Measurements from ENCODE around the gene FILIP1.
"Not testable (repeated sequence)": the region's sequence is repeated elsewhere in the genome, so short reads cannot be mapped to it uniquely, and the experiment has no call there.

Gene FILIP1

DNA sequence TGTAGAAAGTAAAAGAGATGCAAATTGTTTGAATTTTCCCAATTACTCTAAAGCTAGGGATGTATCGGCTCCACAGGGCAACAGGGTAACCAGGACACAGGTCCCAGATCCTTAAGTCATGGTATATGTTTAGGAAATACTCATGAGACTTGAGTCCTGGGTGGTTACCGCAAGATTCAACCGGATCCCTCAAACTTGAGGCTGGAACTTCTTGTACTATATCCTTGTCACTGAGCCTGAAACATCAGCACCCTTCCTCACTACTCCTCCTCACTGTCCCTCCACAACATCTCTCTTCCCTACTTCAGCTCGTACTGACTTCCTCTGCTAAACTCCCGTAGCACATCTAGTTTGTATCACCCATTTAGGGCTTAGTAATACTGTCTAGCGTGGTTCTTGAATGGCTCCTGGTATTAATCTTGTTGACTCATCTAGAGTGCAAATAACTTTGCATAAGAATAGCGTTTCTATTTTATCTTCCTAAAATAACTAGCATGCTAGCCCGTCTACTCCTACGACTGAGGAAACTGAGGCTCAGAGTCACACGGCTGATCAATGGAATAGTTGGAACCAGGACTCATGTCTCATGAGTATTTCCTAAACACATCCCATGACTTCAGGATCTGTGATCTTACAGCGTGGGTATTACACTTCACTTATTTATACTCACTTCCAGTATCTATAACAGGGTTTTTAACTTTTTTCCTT, 72.1 kb downstream of the FILIP1 start:
- DNase-seq (ENCODE audit: low spot score): no peak

DNA sequence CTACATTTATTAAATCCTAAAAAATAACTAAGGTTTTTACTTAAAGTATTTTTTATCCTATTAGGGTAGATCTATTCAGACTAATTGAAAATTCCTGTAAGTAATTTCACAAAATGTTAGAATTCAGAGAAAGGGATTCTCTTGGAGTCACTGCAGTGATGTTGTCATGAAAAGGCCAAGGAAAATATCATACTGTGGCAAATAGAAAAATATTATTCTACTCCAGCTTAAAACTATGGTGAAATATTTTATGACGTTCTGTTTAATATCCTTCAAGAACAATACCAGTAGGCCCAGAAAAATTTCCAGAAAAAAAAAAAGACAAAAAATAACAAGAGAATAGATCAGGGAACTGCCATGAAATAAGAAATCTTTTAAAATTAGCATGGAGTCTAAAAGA, 73.6 kb downstream of the FILIP1 start:
- no peak for DNase-seq (ENCODE audit: low spot score)

DNA sequence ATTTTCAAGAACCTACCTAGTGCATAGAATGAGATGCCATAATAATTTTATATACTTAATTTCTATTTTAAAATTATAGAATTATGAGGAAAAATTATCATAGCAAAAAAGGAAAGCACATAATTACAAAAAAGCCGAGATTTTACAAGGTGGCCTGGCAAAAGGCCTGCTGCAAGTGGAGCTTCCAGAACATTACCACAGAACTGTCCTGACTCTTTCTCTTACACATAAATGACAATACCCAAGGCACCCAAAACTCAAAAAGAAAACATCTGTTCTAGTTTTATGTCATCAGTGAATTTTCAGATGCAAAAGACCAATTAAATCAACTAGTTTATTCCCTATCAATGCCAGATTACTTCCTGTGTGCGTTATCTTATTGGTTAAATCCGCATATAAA, 74.2 kb downstream of the FILIP1 start:
- no peak for DNase-seq (ENCODE audit: low spot score)

DNA sequence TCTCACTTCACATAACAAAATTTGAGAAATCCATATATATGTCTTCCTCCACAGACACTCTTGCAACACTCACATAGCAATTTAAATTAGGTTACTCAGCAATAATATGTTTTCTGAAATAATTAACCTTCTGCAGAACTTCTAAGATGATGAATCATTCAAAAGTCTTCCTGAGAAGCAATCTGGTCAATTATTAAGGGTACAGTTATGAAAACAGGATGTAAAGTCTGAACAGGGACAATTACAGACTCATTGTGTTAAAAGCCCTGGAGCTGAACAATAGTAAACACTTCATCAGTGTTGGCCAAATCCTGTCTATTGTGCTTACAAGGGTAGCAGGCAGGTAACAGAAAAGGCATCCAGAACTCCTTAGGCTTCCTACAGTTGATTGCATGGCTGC, 75.4 kb downstream of the FILIP1 start:
- DNase-seq (ENCODE audit: low spot score): no peak

DNA sequence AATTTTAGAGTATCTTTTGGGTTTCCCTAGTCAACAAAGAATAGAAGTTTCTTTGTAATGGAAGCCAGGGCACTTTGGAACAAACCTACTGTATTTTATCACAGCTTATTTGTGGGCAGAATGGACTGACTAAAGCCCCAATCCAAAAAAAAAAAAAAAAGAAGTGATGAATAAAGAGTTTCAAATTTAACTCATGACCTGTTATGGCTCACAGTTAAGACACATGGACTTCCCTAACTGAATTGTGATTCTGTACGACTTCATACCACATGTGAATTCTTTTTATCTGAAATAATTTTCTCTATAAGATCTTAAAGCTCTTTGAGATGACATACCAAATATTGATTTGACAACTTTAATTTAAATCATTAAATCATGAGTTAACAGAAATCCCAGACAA, 77.2 kb downstream of the FILIP1 start:
- no peak for DNase-seq (ENCODE audit: low spot score)

DNA sequence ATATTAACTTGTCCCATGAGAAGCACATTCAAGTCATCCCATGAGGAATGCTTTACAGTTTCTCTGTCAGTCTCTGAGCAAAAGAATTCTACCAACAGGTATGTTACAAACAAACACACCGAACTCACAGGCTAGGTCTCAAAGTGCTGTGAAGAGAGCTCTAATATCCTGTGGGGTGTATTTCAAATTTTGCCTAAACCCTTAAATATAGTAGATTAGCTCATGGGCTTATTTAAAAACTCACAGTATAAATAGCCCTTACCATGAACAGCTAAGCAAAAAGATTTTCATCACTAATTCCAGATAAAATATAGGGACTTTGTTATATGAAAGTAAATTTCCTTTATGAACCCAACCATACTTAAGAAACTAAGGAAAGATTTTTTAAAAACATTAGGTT, 77.8 kb downstream of the FILIP1 start:
- no peak for DNase-seq (ENCODE audit: low spot score)

DNA sequence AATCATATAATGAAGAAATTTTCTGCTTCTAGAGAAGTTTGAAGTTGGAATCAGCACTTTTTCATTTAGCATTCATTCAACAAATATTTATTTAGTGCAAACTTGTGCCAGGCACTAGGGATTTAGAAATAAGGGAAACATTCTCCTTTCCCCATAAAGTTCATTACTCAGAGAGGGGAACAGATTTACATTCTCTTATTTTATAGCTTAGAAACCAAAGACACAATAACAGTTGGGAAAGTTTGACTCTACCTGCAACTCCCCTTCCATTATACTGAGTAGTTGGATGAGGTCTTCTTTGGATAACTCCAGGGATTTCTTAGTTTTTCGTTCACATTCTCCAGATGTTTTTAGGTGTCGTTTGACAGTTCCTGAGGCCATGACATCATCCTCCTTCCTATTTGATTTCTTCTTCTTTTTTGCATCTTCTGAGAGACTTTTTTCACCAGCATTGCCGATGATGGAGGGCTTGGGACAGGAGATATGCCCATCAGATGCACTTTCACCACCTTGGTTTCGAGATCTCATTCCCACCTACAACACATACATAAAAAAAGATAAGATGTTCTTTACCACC, 79.1 kb downstream of the FILIP1 start:
- DNase-seq (ENCODE audit: low spot score): no peak

DNA sequence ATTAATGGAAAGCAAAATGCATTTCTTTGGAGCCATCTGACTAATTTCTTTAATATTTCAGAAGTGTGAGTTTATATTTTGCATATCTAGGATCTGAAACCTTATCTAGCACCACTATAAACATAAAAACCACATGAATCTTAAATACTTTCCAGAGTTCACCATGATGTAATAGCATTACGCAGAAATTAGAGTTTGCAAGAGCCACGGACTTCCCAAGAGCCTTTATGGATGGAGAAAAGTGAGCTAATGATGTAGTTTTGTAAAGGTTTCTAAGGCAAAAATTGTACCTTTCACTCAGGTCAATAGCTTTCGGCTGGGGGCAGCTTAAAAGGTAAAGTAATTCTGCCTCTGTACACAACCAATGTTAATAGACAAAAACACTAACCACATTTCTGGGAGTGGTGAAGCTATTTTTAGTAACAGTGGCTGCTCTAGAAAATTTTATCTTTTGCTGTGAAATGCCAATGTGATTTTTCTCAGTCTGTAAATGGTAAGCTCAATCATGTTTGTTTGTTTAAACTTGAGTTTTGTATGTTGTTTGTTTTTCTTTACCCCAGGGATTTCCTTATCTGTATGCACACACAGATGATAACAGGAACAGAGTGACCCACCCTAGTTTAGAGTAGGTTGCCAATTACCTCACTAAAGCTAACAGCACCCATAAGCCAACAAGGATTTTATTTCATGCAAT, 80.5 kb downstream of the FILIP1 start:
- peak; percentile 22 for DNase-seq (ENCODE audit: low spot score)

DNA sequence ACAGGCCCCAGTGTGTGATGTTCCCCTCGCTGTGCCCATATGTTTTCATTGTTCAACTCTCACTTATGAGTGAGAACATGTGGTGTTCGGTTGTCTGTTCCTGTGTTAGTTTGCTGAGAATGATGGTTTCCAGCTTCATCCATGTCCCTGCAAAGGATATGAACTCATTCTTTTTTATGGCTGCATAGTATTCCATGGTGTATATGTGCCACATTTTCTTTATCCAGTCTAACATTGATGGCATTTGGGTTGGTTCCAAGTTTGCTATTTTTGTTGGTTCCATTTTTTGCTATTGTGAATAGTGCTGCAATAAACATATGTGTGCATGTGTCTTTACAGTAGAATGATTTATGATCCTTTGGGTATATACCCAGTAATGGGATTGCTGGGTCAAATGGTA, 83.0 kb downstream of the FILIP1 start:
- not testable (repeated sequence) for DNase-seq (ENCODE audit: low spot score)

DNA sequence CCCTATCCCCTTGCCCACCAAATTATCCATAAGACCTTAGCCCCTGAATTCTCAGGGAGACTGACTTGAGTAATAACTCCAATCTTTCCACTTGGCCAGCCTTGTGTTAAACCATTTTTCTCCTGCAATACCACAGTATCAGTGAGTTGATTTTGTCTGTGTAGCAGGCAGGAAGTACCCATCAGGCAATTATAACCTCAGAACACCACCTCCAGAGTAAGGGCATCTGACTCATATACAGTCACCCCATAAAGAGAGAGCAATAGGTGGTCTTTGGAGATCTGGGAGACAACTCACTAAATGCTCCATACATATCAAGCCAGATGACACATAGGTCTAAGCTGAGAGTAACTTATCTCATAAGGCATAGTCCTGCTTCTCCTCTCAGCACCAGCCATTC, 83.7 kb downstream of the FILIP1 start:
- no peak for DNase-seq (ENCODE audit: low spot score)

DNA sequence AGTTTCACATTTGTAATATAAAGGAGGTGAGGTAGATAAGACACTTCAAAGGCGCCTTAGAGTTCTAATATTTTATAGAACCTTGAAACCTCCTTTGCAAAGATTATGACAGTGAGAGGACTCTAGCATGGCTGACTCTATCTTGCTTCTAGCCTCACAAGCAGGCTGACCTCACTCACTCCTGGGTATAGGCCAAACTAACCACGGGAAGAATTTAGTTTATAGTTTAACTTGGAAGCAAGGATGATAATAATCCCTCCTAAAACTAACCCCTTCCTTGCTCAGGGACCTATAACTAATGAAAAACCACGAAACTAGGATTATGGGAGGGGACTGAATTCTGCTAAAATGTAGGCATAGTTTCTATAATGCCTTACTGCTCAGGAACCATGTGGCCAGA, 84.3 kb downstream of the FILIP1 start:
- no peak for DNase-seq (ENCODE audit: low spot score)

DNA sequence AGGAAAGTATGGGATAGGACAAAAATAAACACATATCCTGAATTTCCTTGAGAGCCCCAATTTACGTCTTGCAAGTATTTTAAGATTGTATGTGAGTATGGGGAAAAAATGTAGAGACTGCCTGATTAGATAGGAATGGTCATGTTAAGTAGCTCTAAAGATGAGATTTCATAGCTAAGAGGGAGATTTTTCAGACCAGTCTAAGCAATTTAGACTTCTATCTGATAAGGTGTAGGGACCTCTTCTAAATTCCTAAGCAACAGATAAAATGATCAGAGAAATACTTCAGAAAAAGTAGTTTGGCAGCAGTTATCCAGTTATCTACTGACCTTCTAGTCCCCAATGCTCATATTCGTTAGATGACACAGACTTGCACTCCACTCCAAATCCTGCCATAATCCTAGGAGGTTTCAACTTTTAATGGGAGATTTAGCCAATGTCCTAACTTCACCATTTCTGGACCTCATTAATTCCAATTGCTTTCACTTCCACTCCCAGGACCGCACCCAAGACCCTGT, 90.0 kb downstream of the FILIP1 start:
- DNase-seq (ENCODE audit: low spot score): no peak

DNA sequence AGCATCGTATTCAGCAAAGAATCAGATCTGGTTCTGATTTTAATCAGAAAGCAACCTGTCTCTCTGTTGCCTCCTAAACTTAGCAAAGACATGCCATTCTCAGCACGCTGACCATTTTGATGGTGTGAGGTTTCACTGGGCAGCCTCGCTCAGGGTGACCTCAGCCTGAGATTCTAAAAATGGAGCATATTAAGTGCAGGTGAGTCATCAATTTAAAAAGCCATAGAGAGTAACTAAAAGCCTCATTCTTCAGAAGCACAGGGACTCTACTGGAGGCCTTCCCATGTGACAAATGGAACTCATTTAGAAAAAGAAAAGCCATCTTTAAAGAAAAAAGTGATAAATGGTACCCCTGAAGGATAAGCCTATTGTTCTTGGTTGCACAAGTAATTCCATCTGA, 91.3 kb downstream of the FILIP1 start:
- DNase-seq (ENCODE audit: low spot score): no peak

DNA sequence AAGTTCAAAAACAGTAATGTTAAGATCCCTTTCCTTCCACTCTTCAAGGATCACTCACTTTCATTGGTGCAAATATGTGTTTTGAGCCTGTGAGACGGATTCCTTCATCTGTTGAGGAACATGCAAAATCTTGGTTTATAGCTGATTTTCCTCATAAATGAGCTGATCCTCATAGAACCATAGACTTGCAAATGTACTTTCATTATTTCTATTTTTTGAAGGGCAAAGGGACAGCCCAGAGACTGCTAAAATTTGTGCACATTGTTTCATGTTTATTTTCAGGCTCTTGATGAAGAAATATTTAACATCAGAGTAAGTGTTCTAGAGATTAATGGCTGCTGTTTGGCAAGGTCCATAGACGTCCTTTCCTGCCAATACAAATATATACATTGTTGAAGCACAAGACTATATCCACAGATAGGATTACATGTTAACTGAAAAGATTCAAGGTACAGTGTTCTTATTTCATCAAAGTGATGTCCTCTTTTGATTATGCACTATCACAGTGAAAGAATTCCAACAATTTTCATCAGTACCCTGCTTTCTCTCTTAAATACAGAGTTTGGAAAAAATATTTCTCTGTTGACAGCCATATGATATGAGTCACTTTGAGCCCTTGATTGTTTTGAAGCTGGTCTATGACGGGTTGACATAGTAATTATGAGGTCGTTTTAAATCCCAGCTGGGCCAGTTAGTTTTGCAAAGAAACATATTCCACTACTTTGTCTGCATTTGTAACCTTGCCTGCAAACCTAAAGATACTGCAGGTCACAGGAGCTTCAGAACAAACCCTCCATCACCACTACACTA, 95.7 kb downstream of the FILIP1 start:
- no peak for DNase-seq (ENCODE audit: low spot score)

DNA sequence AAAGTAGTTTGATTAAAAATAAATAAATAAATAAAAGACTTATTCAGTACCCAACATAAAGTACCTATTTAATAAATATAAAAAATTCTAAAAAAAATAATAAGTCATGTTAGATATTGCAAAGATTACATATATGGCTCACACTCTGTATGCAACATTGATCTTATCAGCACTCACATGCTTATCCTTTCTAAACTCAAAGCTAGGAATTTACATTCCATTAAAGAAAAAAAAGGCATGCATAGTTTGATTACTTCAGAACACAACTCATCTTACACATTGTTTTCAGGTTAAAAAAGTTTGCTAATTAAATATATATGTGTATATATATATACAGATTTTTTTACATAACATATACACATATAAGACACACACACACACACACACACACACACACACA, 96.4 kb downstream of the FILIP1 start:
- DNase-seq (ENCODE audit: low spot score): no peak

DNA sequence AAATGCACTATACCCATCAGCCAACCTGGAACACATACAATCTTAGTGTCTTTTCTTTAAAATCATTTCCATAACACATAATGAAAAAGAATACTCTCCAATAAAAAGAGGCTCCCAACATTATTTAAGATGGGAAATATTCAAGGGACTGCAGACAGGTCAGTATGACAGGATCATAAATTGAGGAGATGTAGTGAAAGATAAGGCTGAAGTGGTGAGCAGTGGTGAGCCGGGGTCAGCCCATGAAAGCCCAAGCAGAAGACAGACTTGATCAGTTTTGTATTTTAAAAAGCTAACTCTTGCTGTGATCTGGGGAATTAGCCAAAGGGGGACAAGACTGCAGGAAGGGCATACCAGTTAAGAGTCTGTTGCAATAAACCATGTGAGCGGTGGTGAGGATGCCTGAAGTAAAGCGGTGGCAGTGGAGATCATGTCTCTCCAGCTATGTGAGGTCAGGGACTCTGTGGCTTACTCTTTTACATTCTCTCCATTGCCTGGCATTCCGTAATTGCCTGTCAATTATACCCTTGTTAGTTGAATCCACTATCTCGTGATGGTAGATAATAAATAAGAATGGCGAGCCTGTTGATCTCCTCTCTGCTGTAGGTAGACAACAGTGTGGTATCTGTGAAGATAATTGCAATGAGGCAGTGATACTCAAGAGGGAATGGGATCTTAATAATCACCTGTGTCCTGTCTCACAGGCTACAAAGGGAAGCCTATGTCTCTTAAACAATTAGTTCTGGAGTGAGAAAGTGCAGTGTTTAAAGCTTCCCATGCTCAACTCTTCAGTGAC, 97.4 kb downstream of the FILIP1 start:
- DNase-seq (ENCODE audit: low spot score): no peak

DNA sequence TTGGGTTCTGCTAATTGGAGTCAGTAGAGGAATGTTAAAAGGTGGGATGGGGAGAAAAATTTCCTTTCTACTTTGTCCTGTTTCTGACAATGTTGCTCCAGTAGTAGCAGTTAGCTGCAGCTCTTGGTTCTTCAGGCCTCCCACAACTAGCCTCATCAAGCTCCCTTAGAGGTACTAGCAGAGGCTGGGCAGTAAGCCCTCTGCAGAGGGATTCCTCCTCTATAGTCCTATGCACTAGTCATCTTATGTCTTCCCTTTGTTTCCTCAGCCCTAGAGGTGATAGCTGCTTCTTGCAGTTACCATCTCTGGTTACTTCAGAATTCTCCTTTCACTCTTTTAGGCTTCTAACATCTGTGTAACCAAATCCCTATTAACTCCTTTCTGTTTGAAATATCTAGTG, 99.8 kb downstream of the FILIP1 start:
- no peak for DNase-seq (ENCODE audit: low spot score)

DNA sequence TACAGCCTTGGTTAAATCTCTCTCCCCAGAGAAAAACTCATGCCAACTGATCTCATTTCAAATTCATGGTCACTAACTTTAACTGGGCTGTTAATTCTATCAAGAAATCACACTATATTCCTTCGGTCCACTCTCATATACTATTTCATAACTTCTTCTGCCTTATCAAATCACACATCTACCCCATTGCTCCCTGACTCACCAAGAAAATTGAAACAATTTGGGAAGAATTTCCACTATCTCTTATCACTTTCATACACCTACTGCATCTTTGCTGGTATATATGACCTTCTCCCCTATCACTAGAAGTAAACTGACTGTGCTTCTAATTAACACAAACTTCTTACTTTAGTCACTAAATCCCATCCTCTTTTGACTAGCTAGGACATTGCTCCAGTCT, 102.3 kb downstream of the FILIP1 start:
- no peak for DNase-seq (ENCODE audit: low spot score)

DNA sequence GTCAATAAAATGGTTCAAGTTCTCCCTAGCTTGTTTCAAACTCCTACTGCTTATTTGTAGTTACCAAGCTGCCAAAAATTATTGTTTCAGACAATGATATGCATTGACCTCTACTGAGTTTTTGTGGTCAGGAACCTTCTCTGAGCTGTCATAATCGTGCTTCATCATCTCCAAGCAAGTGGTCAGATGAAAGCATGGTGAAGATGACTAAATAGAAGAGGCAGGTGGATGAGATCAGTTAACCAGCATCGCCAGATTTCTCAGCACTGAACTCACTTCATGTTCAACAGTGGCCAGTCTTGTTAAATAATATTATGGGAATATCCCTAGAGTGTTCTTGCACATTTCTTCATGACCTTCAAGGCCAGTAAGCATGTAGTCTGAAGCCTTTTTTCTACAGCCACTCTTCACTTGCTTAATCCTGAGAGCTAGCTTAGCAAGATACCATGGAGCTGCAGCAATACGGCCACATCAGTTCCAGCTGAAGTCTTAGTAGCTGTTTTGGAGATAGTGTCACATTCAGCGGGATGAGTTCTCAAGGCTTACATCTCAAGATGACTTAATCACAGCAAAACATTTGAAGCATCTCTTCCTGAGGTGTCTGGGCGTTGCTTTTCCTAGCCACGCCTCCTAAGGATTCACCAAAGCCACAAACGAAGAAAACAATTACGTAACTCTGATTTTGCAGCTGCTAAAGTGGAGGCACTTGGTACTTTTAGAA, 107.4 kb downstream of the FILIP1 start:
- DNase-seq (ENCODE audit: low spot score): no peak

DNA sequence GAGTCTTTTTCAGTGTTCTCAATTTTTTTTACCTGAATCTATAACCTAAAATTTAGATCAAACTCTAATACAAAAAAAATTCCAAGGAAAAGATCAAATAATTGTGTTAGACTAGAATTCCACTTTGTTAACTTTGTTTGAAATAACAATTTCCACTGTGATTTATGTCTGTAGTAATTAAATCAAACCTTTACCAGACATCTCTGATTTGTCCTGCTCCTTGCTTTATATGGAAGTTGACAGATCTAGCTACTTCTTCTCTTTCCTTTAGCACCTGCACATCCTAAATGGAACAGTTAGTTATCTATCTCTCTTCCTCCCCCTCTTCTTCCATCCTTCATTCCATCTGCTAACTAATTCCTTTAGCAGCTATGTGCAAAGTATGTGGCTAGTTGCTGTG, 109.5 kb downstream of the FILIP1 start:
- no peak for DNase-seq (ENCODE audit: low spot score)

DNA sequence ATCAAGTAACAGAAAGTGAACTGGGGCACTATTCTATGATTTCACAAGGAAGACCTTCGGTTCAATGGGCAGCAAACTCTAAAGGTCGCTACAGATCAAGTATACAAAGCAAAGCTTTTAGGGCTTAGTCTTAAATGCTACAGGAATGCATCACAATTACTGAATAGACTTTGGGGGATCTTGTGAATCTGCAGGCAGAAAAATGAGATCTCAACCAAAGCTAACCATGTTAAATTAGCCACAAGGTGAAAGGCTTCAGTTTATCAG, 111.0 kb downstream of the FILIP1 start:
- no peak for DNase-seq (ENCODE audit: low spot score)
